Endothelial cell of hepatic sinusoid (primary cell): Measurements from ENCODE around the gene ADNP2.
"Not testable (repeated sequence)": the region's sequence is repeated elsewhere in the genome, so short reads cannot be mapped to it uniquely, and the experiment has no call there.

Experiments used
- in situ Hi-C: cut with HindIII; loops from 2 replicates; pipeline ENCODE4 v1.10.0; 2017; ENCODE audit warnings: low sequenced_read_pairs

The ADNP2 gene

GRCh38 chr18:80145196-80145804, 36.2 kb downstream of the ADNP2 start:
- in situ Hi-C loops = no loop called here

- in situ Hi-C loops = no loop called here
These were observed 38.0 kb downstream of the ADNP2 start for GRCh38 chr18:80147037-80147417.

GRCh38 chr18:80147418-80148325, 38.6 kb downstream of the ADNP2 start:
- in situ Hi-C loops = no loop called here

GRCh38 chr18:80148326-80149199, 39.5 kb downstream of the ADNP2 start:
- in situ Hi-C loops = no loop called here

GRCh38 chr18:80149667-80150066, 40.6 kb downstream of the ADNP2 start:
- in situ Hi-C loops = no loop called here

- in situ Hi-C loops = no loop called here
These were observed 45.2 kb downstream of the ADNP2 start for GRCh38 chr18:80154293-80154692.

GRCh38 chr18:80157708-80158343, 48.8 kb downstream of the ADNP2 start:
- in situ Hi-C loops = no loop called here

GRCh38 chr18:80158365-80158764, 49.3 kb downstream of the ADNP2 start:
- in situ Hi-C loops = no loop called here

- in situ Hi-C loops = no loop called here
These were observed 50.9 kb downstream of the ADNP2 start for GRCh38 chr18:80159713-80160636.

- in situ Hi-C loops = no loop called here
These were observed 52.8 kb downstream of the ADNP2 start for GRCh38 chr18:80161781-80162417.

- in situ Hi-C loops = no loop called here
These were observed 54.1 kb downstream of the ADNP2 start for GRCh38 chr18:80163183-80163582.

- in situ Hi-C loops = not testable (repeated sequence)
These were observed 55.8 kb downstream of the ADNP2 start for GRCh38 chr18:80164727-80165355.

- in situ Hi-C loops = no loop called here
These were observed 57.2 kb downstream of the ADNP2 start for GRCh38 chr18:80166240-80166639.

GRCh38 chr18:80166725-80167124, 57.7 kb downstream of the ADNP2 start:
- in situ Hi-C loops = no loop called here

GRCh38 chr18:80167331-80167730, 58.3 kb downstream of the ADNP2 start:
- in situ Hi-C loops = no loop called here

- in situ Hi-C loops = no loop called here
These were observed 58.9 kb downstream of the ADNP2 start for GRCh38 chr18:80167931-80168330.

GRCh38 chr18:80168346-80168745, 59.3 kb downstream of the ADNP2 start:
- in situ Hi-C loops = no loop called here

GRCh38 chr18:80168982-80169381, 59.9 kb downstream of the ADNP2 start:
- in situ Hi-C loops = no loop called here

GRCh38 chr18:80169607-80170006, 60.5 kb downstream of the ADNP2 start:
- in situ Hi-C loops = no loop called here
